Measurements from ENCODE around the gene POLR2H.

GRCh38 chr3:184389384-184389783 is 27.9 kb downstream of the POLR2H start:
- TF ChIP-seq CTCF (IDR thresholded peaks at IDR 0.05) (no peak), EP300 (IDR thresholded peaks at IDR 0.05) (no peak)
